GM18870 (cell line): Measurements from ENCODE around the gene TNIK.
"Not testable (repeated sequence)": the region's sequence is repeated elsewhere in the genome, so short reads cannot be mapped to it uniquely, and the experiment has no call there.

ENCODE experiments used
- ATAC-seq: cut with Tn5 transposase; IDR thresholded peaks from one replicate; pipeline ENCODE4 v1.9.1; 2021; ENCODE audit warnings: moderate library complexity; ENCODE audit not compliant: unreplicated experiment

The TNIK gene

DNA sequence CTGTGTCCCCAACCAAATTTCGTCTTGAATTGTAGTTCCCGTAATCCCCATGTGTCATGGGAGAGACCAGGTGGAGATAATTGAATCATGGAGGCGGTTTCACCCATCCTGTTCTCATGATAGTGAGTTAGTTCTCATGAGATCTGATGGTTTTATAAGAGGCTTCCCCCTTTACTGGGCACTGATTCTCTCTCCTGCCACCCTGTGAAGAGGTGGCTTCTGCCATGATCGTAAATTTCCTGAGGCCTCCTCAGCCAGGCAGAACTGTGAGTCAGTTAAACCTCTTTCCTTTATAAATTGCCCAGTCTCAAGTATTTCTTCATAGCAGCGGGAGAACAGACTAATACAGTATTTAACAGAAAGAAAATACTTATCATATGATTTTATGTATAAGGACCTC lies 93.5 kb downstream of the TNIK start:
- not testable (repeated sequence) for ATAC-seq

DNA sequence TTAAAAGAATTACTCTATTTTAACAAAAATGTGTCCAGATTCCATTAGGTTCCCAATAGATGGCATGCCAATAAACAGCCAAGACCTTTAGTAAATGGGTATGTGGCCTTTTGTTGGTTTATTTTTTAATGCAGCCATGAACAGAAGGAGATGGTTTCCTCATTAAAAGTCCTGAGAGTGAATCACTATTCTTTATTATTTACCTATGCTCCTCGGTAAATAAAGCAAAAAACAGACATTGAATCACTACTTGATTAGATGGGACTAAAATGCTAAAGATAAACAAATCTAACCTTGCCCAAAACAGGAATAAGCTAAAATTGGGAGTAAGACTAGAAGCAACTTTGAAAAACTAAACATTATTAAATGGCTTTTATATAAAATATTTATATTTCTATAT lies 94.2 kb downstream of the TNIK start:
- no peak for ATAC-seq

DNA sequence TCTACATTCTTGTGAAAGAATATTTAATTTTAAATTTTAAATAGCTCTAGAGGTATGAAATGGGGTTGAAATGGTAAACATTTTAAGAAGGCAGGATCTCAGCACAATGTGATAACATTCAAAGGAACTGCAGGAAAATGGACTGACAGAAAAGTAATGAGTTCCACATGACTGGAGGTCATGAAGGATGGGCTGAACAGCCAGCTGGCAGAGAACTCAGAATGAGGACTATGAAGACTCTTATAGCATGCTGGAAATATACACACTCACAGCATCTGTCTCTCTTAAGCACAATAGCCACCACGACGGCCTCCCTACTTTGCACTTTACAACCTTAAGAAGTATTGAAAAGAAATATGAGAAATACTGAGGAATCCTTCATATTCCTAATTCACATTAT lies 94.7 kb downstream of the TNIK start:
- ATAC-seq: no peak

DNA sequence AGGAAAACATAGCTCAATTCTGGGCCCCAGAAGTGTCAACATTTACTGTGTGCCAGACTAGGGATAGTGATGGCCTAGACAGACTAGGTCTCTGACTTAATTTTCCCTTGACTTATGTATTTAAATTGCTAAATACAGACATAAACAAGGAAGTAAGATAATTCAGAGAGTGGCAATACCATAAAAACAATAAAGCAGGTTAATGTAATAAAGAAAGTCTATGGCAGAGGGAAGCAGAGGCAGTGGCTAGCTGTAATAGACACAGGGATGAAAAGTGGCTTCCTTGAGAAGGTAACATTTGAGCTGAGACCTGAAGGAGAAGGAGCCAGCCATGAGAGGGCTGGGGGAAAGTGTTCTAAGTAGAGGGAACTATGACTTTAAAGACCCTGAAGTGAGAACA lies 95.7 kb downstream of the TNIK start:
- ATAC-seq: no peak

DNA sequence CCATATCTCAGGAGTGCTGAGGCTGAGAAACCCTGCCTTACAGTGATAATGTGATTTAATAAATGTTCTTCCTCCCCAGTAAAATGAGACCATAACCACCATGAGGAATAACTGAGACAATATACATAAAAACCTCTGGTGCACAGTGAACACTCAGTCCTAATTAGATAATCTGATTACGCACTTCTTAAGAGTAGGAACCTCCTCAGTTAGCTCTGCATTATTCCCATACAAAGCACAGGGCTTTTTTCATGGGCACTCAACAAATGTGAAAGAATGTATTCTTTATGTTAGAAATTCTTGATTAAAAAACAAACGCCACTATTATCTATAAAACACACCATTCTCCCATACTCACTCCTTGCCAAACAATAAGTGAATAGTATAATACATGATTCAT lies 97.0 kb downstream of the TNIK start:
- ATAC-seq: no peak

DNA sequence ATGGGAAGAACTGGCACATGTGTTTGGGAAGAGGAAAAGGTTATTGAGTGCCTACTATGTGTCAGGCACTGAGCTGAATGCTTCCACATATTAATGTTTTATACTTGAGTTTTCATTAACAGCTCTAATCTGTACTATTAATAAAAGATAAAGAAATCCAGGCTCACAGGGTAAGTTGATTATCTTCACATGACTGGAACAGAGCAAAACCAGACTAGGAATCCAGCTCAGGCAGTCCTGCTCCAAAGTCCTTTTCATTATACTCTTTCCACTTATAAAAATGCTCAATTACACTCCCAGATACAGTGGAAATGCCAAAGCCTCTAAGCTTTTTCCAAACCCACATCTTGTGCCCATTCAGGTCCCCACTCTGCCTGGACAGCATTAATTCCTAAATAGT lies 97.6 kb downstream of the TNIK start:
- ATAC-seq: no peak

DNA sequence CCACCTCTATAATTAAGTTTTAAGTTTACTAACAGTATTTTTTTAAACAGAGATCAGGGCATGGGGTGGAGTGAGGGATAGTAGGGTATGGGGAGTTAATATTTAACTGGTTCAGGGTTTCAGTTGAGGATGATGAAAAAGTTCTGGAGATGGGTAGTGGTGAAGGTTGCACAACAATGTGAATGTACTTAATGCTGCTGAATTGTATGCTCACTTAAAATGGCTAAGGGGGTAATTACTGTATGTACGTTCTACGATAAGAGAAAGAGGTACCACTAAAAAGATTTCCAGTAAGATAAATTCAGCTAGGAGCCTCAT lies 101.4 kb downstream of the TNIK start:
- peak; percentile 67 for ATAC-seq

DNA sequence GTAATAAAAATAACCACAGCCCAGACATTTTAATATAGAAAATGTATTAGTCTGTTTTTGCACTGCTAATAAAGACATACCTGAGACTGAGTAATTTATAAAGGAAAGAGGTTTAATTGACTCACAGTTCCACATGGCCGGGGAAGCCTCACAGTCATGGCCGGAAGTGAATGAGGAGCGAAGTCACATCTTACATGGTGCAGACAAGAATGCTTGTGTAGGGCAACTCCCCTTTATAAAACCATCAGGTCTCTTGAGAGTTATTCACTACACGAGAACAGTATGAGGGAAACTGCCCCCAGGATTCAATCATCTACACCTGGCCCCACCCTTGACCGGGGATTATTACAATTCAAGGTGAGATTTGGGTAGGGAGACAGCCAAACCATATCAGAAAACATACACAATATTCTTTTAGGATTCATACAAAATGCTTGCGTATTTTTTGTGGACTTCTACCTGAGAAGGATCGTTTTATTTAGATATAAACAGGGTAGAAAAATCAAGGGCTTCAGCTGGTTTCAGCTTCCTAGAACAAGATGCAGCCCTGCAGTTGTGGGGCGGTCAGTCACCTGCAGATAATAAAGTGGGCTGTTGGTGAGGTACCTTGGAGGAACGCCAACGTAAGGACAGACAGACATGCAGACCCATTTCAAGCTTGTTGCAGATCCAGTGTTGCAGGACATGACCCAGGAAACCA lies 101.9 kb downstream of the TNIK start:
- ATAC-seq: peak; percentile 13

DNA sequence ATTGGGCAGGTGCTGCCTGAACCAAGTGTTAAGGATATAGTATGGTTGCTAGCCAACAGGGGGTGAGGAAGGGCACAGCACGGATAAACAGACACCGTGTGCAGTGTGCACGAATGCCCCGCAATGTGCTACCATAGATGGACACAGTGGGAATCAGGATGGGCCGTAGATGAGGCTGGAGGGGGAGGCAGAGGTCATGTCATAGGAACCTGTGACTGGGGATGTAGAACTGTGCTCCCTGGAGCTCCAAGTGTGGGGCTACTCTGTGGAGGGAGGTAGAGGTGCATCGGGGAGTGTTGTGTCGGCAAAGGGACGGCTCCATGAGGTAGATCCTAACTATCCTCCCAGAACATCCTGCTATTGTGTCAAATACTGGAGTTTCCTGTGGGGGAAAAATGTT lies 102.5 kb downstream of the TNIK start:
- ATAC-seq: no peak

DNA sequence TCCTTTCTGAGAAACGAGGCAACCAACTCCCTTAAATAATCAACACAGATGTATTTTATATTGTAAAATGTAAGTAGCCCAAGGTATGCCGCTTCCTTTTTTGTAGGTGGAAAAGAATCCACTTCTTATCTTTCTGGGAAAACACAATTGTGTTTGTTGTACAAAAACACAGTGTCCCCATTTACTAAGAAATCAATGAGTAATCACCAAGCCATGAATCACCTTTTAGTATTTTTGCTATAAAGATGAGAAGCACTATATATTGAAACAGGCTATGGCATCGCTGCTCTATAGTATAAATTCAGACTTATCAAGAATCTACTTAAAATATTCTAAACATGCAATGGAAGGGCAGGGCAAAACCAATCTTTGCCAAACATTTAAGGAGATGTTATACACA lies 104.0 kb downstream of the TNIK start:
- no peak for ATAC-seq

DNA sequence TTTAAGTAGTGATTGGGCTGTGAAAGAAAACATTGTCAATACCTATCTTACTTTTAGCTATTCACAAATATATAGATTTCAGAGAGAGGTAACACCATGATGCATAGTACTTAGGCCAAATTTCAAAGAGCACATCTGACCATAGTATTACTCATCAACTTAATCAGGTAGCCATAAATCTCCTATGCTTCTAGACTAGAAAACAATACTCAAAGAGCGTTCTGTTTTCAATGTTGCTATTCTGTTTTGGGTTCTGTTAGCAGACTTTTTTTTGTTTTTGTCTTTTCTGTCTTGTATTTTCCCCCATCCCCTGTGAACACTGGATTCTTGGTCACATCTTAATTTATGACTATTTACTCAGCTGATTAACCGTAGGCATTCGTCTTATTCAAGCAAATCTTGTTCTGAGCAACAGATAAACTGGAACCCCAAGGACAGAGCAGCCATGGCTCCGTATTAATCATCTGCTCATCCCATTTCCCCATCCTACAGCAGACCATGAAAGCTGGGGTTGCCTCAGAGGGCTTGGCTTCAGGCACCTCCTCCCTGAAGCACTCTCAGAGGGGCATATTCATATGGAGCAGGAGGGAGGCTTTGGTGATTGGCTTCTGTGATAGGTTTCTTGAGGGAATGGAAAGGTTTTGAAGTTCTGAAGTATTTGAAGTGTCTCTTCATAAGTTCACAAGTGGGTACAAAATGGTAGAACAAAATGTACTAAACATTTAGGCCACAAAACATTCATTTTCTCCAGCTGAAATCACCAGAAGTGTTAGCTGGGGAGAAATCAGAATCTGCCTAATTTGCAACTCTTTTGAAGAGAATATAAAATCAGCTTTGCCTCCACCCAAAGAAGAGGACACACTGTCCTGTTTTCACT lies 105.3 kb downstream of the TNIK start:
- ATAC-seq: no peak

DNA sequence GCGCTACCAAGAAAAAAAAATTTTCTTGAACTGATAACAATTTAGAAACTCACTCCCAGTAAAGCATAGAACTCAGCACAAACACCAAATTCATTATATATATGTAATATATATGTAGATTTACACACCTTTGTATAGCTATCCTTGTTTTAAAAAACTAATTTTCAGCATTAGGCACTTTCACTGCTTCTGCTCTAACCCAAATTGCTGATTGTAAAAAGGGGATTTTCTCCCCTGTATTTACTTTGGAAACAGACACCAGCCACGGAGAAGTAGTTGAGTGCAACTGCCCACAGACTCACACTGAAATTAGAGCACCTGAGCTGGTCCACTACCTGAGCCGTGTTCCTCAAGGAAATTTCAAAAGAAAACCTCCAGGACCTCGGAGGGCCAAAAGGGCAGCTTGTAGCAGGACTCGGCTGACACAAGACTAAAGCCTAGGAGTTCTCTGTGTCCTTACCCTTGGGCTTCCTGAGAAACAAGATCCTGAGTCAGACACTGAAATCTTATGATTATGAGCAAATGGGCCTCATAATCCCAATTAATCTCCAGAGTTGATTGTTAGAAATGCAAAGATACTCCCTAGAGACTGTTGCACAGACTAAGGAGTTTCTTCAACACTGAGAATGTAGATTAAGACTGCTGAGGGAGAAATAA lies 106.0 kb downstream of the TNIK start:
- ATAC-seq: no peak

DNA sequence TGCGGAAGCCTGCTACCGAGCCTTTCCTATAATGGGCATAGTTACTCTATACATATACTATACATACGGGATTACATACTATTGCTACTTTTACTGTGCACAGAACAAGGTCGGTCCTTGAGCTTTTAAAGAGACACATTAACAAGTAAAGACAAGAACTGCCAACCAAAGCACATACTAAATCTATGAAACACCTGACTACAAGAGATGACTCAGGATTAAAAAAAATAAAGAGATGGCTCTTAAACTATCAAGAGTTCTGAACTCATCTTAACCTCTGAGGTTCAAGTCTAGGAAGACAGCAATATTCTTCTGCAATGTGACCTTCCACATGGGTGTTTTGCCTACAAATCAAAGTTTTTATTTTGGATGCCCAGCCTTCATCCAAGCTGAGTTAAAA lies 106.8 kb downstream of the TNIK start:
- ATAC-seq: no peak

DNA sequence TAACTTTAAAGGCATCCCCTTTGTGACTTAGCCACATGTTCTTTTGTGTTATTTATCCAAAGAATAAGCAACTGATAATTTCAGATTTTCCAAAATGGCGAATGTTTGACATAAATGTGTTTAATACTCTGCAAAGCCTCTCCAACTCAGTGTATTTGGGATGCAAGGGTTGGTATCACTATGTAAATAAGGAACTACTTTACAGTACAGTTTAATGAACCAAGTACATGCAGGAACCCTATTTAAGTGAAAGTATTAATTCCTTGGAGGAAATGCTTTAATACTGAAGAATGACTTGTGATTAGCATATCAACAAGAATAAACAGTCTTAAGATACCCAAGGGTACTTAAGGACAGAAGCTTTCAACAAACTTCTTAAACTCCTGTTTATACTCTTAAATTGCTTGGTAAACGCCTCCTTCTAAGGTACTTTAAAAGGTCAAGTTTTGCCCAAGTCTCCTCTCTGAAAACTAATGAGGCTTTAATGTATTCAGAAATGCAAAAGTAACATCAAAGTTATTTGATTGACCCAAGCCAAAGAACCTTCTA lies 107.7 kb downstream of the TNIK start:
- no peak for ATAC-seq

DNA sequence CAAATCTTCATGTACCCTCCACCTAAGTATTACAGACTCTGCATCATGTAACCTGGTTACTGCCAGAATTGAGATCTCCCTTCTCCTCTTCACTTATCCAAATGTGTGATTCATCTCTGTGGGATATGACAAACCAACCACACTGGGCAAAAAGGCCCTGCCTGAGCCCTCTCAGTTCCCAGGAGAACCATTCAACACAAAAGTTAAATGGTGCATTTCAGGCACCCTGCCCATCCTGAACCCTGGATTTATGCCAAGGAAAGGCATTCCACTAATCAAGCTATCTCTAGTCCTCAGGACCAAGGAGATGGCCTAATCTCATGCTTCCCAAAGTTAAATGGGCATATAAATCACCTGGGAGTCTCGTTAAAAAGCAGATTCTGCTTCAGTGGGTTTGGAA lies 108.5 kb downstream of the TNIK start:
- no peak for ATAC-seq

DNA sequence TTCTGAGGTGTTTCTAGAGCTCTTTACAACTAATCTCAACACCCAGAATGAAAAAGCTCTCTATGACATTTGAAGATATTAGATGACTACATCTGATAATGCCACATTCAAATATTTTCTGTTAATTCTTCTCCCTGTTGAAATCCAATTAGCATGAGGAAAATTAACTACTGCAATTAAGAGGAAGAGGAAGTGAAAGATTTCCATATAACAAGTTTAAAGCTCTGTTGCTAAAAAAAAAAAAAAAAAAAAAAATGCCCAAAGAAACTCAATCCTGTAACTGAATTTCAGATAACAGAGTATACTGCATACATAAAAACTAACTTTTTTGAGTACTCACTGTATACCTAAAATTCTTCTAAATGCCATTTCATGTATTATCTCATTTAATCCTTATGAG lies 109.8 kb downstream of the TNIK start:
- ATAC-seq: no peak

DNA sequence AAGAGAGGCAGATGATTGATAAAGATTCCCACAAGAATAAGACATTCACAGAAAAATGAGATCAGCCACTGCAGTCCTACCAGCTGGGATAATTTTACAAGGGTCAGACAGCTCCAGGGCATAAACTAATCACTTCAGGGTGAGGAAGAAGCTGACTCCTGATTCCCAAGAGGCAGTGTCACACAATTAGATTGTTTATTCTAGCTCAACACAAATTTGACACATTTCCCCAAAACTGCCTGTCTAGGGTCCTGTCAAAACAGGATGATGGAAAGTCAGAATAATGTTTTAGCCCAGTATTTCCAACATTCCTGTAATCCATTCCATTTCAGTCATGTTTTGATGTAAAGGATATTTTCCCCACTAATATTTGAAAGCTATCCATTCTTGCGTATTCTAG lies 110.8 kb downstream of the TNIK start:
- no peak for ATAC-seq

DNA sequence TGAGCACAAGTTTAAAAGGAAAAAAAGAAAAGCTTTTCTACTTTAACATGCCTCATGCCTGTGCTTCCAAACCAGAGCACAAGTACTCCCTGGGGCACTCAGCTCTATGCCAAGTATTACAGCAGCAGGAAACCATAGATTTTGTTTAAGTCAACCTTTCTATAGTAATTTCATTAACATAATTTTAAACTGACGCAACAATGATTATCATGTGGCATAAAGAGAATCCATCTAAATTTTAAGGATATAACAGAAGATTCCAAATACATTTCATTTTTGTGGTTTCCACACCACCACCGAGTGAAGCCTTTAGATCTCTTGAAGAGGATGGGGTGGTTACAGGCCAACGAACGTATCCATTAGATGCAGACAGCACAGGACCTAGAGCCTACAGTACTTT lies 112.1 kb downstream of the TNIK start:
- ATAC-seq: peak; percentile 4

DNA sequence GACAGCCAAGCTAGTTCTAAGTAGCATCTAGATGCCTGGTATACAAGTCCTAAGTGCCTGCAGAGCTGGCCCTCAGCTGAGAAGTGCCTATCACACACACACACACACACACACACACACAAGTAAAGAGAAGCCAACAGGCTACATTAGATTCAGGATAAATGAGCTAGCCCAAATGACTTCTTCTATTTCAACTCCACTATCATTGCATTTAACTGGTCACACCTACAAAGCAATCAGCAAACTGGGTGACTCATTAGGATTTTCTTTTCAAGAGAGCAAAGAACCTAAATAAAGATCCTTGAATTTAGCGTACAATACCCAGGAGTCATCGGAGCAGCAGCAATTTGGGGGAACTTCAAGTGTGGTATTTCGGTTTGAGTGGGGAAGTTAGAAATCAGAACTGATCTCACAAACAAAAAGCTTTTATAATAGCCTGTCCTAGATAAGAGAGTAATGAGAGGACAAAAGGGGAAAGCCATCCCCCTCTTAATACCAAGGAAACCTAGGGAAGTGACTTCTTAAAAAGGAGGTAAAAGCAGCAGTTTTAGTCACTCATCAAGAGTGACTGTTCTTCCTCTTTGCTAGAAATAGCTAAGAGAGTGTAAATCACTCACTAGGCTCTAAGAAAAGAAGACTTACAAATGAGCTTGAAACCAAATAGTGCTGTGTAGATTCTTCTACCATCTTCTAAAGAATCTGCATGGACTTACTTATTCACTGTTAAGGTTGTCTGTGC lies 112.7 kb downstream of the TNIK start:
- peak; percentile 72 for ATAC-seq

DNA sequence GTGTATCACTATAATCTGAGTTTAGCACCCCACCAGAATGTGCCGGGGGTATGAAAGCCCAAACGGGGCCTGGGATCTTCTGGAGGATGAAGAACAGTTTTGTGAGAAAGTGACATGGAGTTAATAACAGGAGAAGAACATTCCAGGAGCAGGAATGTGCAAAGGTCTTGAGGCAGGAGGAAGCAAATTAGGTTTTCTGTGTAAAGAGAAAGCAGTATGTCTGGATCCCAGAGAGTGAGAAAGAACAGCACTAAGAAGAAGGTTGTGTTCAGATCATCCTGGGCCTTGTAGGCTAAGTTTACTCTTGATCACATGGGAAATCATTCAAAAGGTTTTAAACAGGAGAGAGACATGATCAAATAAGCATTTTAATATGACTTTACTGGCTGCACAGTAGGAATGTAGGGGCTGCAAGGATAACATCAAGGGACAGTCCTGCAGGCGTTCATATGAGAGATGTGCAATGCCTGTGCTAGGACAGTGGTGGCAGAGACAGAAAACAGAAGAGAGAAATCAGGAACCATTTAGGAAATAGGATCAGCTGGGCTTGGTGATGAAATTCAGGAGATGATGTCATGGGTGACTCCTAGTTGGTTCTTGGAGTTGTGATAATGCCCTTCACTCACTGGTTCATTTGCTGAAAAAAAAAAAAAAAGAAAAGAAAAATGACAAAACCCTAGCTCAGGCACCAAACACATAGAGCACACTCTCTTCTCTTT lies 113.5 kb downstream of the TNIK start:
- ATAC-seq: peak; percentile 1

DNA sequence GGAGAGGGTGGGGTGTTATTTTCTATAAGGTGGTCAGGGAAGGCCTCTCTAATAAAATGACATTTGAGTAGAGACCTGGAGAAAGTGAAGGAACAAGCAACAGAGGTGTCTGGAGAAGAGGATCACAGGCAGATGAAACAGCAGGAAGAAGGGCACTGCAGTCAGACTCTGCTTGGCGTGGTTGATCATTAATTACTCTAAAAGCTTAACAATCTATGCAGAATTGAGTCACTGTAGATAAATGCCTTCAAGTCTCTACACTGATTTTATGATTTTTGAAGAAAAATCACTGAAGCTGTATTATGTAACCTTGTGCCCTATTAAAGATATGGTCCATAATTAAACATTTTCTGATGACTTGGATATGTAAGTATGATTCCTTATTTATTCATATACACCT lies 114.2 kb downstream of the TNIK start:
- no peak for ATAC-seq
